Glomerular visceral epithelial cell (primary cell): Measurements from ENCODE around the gene REEP3.

Experiments used
- DNase-seq: peaks from one replicate; pipeline ENCODE4 v3.0.0-alpha.2; 2016; ENCODE audit errors: extremely low spot score

Gene REEP3

GRCh38 chr10:63665670-63666134 is 144.5 kb downstream of the REEP3 start:
- DNase-seq, result no peak

DNA sequence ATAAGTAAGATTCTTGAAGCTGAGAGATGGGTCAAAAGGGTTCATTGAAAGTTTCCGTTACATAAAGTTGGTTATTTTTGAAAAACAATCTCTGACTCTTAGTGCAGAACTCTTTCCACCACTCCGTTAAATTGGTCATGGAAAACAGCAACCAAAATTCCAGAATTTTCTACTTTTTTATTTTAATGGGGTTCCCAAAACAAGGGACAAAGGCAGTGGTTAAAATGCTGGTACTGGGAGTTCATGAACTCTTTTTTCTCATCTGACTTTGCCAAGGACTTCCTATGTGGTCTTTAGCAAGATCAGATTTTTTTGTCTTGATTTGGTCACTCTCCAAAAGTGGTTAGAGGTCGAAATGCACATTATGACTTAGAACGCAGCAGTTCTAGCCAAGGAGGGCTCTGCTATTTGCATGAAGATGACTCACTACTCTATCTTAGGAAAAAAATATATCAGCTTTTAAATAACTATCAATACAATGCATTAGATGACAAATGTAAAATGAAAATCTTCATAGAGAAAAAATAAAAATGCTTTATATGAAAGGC is 145.7 kb downstream of the REEP3 start:
- DNase-seq, result peak; percentile 41

DNA sequence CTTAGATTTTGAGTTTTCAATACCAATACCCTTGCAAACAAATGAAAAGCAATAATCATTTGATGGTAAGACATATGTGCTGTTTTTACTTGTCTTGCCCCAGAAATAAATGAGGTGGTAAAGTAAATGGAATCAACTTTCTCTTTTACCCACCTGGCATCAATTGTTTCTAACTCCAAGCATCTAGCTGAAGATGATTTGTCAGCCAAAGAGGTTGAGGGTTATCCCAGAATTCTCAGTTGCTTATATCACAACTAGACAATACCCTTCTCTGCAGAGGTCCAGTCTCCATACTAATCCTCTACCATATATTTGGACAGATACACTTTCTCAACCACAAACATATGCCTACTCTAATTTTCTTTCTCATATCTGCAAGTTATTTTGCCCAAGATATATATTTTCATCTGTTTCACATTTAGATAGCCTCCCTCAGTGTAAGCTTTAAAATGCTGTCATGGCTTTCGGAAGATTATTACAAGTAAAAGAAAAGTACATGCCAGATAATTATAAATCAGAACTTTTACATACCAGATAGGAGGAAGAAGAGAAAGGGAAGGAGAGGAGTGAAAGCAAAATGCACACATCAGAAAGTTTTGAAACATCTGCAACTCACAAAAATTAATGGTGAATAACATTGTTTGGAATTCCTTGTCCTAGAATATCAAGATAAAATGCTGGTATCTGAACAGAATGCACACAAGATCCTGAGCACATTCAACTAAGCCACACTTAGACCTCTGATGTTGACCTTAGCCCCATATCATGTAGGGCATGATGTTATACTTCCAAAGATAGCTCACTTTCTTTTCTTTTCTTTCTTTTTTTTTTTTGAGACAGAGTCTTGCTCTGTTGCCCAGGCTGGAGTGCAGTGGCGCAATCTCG is 146.6 kb downstream of the REEP3 start:
- DNase-seq, result no peak

DNA sequence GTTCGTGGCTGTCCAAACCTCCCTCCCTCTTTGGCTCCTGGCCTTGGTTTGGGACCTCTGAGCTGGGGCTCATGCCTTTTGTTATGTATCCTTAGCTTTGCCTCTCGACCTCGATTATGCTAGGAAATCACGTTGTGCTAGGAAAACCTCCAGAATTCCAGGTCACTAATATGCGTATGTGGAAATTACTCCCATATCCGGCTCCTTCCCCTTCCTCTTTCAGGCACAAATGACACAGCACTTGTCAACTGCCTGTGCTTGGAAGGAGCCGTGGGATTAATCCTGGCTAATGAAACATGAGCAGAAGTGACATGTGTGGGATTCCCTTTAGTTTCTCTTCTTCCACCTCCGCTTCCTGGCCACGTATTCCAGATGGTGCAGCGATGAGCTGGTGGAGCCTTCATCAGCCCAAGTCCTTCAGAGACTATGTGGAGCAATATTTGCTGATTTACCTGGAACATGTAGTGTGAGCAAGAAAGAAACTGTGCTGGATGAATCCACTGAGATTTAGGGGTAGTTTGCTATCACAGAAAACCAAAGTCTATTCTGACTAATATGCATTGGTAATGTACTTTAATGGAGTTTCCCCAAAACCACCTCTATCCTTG is 149.2 kb downstream of the REEP3 start:
- no peak for DNase-seq

GRCh38 chr10:63671317-63671937 is 150.2 kb downstream of the REEP3 start:
- no peak for DNase-seq

DNA sequence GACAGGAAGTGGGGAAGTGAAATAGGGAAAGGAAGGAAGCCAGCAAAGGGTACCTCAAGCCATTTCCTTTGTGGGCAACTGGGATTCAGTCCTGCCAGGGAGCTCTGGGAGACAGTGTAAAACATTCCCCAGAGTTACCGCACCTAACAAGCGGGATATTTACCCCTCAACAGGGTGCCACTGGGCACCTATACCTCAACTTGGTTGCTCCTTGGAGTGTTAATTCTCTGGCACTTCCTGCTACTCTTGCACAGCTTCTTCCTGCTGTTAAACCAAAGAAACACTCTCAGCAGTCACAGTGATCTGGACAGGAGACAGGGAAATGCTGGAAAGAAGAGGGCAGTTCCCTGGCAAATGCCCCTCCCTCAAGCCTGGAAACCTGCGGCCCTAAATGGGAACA is 151.3 kb downstream of the REEP3 start:
- no peak for DNase-seq

- no peak for DNase-seq
Observed at GRCh38 chr10:63673246-63673645, 152.0 kb downstream of the REEP3 start.

DNA sequence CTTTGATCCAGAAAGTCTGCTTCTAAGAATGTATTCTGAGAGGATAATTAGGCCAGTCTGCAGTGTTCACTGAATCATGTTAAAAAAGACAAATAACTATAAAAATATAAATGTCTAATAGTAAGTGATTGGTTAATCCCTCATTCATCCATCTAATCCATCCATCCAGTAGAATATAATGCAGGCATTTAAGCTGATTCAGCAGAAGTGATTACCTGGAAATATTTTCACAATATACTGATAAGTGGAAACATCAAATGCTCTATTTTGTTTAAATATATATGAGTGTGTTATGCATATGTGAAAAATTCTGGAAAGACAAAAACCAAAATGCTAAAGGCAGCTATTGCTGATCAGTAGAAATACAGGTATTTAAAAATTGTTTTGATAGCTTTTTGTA is 152.6 kb downstream of the REEP3 start:
- DNase-seq, result no peak
